KBM-7 (cell line): Measurements from ENCODE around the gene PRAMEF18.
"Not testable (repeated sequence)": the region's sequence is repeated elsewhere in the genome, so short reads cannot be mapped to it uniquely, and the experiment has no call there.

ENCODE experiments used
- DNase-seq: peaks from one replicate; pipeline ENCODE4 v3.0.0-alpha.2; 2015
- in situ Hi-C: fragments of 300-500 bp; cut with MboI; formaldehyde crosslinking; loops from 2 replicates; pipeline ENCODE4 v1.14.3; 2020; ENCODE audit warnings: low sequenced_read_pairs, low pct_unique_long_range_greater_than_20kb, mixed read lengths

PRAMEF18 gene

GRCh38 chr1:13225675-13226204 is at the start of gene PRAMEF18:
Gene PRAMEF18, minus strand, starts transcription at chr1:13226154. Its CDS starts 48 bp downstream, at chr1:13226106.
- in situ Hi-C loops, DNase-seq: not testable (repeated sequence)

- DNase-seq, in situ Hi-C loops: not testable (repeated sequence)
Observed at GRCh38 chr1:13265124-13265523, 39.2 kb upstream of the PRAMEF18 start.

- in situ Hi-C loops, DNase-seq: not testable (repeated sequence)
Observed at GRCh38 chr1:13253898-13254297, 27.9 kb upstream of the PRAMEF18 start, which contains the start of gene PRAMEF5. Gene PRAMEF5, plus strand, starts transcription at chr1:13254198. Its CDS starts 5,071 bp downstream, at chr1:13259269.

- DNase-seq, in situ Hi-C loops: not testable (repeated sequence)
Observed at GRCh38 chr1:13247122-13247521, 21.2 kb upstream of the PRAMEF18 start.

GRCh38 chr1:13246554-13246871 is 20.6 kb upstream of the PRAMEF18 start:
- in situ Hi-C loops, DNase-seq: not testable (repeated sequence)

GRCh38 chr1:13245841-13246553 is 20.0 kb upstream of the PRAMEF18 start:
- in situ Hi-C loops, DNase-seq: not testable (repeated sequence)

GRCh38 chr1:13243536-13244263 is 17.7 kb upstream of the PRAMEF18 start:
- in situ Hi-C loops, DNase-seq: not testable (repeated sequence)

GRCh38 chr1:13239633-13240032 is 13.7 kb upstream of the PRAMEF18 start:
- in situ Hi-C loops, DNase-seq: not testable (repeated sequence)

GRCh38 chr1:13237572-13237971 is 11.6 kb upstream of the PRAMEF18 start:
- in situ Hi-C loops, DNase-seq: not testable (repeated sequence)

GRCh38 chr1:13234057-13234456 is 8.1 kb upstream of the PRAMEF18 start:
- in situ Hi-C loops, DNase-seq: not testable (repeated sequence)

GRCh38 chr1:13232056-13232455 is 6.1 kb upstream of the PRAMEF18 start:
- in situ Hi-C loops = not testable (repeated sequence)

GRCh38 chr1:13231061-13231750 is 5.3 kb upstream of the PRAMEF18 start:
- DNase-seq, in situ Hi-C loops: not testable (repeated sequence)

More at GRCh38 chr1:13232056-13232455, 6.1 kb upstream of the PRAMEF18 start:
- not testable (repeated sequence) for DNase-seq

GRCh38 chr1:13230601-13231000 is 4.6 kb upstream of the PRAMEF18 start:
- in situ Hi-C loops, DNase-seq: not testable (repeated sequence)

- in situ Hi-C loops, DNase-seq: not testable (repeated sequence)
Observed at GRCh38 chr1:13230096-13230495, 4.1 kb upstream of the PRAMEF18 start.

GRCh38 chr1:13228343-13228781 is 2.4 kb upstream of the PRAMEF18 start:
- in situ Hi-C loops = no loop called here
- DNase-seq = peak; percentile 20

GRCh38 chr1:13227271-13228055 is 1.5 kb upstream of the PRAMEF18 start:
- in situ Hi-C loops, DNase-seq: not testable (repeated sequence)

- in situ Hi-C loops = no loop called here
- no peak for DNase-seq
Observed at GRCh38 chr1:13224480-13225060, 1.4 kb downstream of the PRAMEF18 start.

GRCh38 chr1:13222788-13223187 is 3.2 kb downstream of the PRAMEF18 start:
- in situ Hi-C loops, DNase-seq: not testable (repeated sequence)
